Kidney (tissue), 14 donors: ENCODE data around the gene SLC18B1. TPM values are rescaled to one million over a fixed set of nuclear protein-coding genes. Genes with fewer than 3 reads are reported as not detected.

ENCODE experiments used
- DNase-seq, 5 donors: peaks; one replicate each; pipeline ENCODE4 v3.0.0-alpha.2; 2013 to 2020
- FAIRE-seq: peaks from 2 replicates; lab custom pipeline; 2012; peaks lifted over from hg19 to GRCh38; lab: Jason Lieb, UNC
- H3K27ac ChIP-seq, 2 donors: one replicate each; pipeline ENCODE4 v1.7.0; 2013; ENCODE audit warnings: low read depth in 2 of 2, low read length in 2 of 2, inconsistent platforms in 1 of 2
- H3K27me3 ChIP-seq: one replicate; pipeline ENCODE4 v1.7.1; 2013; ENCODE audit warnings: low read length, inconsistent platforms; ENCODE audit not compliant: control insufficient read depth, insufficient read depth
- H3K36me3 ChIP-seq, 3 donors: one replicate each; pipeline versions ENCODE4 v1.7.0 to v1.7.1; 2013; ENCODE audit warnings: low read length in 3 of 3, control low read depth in 1 of 3, inconsistent platforms in 1 of 3; ENCODE audit not compliant: insufficient read depth in 3 of 3, control insufficient read depth in 2 of 3
- H3K4me1 ChIP-seq, 3 donors: one replicate each; pipeline versions ENCODE4 v1.7.0 to v1.7.1; 2013; ENCODE audit warnings: low read length in 3 of 3, inconsistent platforms in 1 of 3, low read depth in 1 of 3; ENCODE audit not compliant: control insufficient read depth in 2 of 3, insufficient read depth in 2 of 3
- H3K4me3 ChIP-seq, 3 donors: one replicate each; pipeline versions ENCODE4 v1.7.0 to v1.8.1; 2013; ENCODE audit warnings: low read length in 3 of 3, control low read depth in 1 of 3, inconsistent platforms in 1 of 3
- H3K9ac ChIP-seq, 3 donors: one replicate each; pipeline versions ENCODE4 v1.7.0 to v1.7.1; 2013; ENCODE audit warnings: low read length in 3 of 3, control low read depth in 1 of 3, inconsistent platforms in 1 of 3
- H3K9me3 ChIP-seq, 3 donors: one replicate each; pipeline versions ENCODE4 v1.7.0 to v1.7.1; 2013; ENCODE audit warnings: low read length in 3 of 3, control low read depth in 1 of 3, inconsistent platforms in 1 of 3; ENCODE audit not compliant: control insufficient read depth in 2 of 3, insufficient read depth in 1 of 3
- intact Hi-C: fragments of 100-400 bp; cut with DNase I; formaldehyde crosslinking; loops from one replicate; pipeline ENCODE4 v1.11.1; 2022
- polyA plus RNA-seq: library from polyadenylated mRNA; stranded (reverse); fragments of 350-450 nt; fragmentation: Illumina TruSeq; extraction: RNeasy Lipid Tissue Mini Kit (QIAGEN cat#74804); gene quantifications from one replicate; pipeline ENCODE4 v1.2.3, GENCODE V29; 2014; ENCODE audit warnings: low read depth, low replicate concordance; ENCODE audit not compliant: insufficient read depth
- total RNA-seq: library from RNA; stranded (reverse); fragmentation: NEBNext Ultra II Directional; extraction: Animal tissue kit (Norgen Biotek cat#: 25700); gene quantifications from one replicate; pipeline ENCODE4 v1.2.1, GENCODE V29; 2021
- TF ChIP-seq, protein P1 (sequence below): IDR thresholded peaks from 3 replicates; pipeline ENCODE4 v1.5.1; 2012; ENCODE audit warnings: mild to moderate bottlenecking, moderate library complexity, borderline replicate concordance; ENCODE audit not compliant: insufficient read depth; ENCODE audit errors: extremely low read depth
- donor health status: control.
- donor health status: control.
- donor health status: control.
- donor health status: control.
- donor health status: control.
- donor health status: DM: yes; HTN: yes; CAD: no.
- donor health status: Normal renal cell carcinoma (clear cell type).

SLC18B1 gene
- total and polyA plus RNA-seq, 2 donors from 2014 or later, result 16.9 to 17.2 TPM

DNA sequence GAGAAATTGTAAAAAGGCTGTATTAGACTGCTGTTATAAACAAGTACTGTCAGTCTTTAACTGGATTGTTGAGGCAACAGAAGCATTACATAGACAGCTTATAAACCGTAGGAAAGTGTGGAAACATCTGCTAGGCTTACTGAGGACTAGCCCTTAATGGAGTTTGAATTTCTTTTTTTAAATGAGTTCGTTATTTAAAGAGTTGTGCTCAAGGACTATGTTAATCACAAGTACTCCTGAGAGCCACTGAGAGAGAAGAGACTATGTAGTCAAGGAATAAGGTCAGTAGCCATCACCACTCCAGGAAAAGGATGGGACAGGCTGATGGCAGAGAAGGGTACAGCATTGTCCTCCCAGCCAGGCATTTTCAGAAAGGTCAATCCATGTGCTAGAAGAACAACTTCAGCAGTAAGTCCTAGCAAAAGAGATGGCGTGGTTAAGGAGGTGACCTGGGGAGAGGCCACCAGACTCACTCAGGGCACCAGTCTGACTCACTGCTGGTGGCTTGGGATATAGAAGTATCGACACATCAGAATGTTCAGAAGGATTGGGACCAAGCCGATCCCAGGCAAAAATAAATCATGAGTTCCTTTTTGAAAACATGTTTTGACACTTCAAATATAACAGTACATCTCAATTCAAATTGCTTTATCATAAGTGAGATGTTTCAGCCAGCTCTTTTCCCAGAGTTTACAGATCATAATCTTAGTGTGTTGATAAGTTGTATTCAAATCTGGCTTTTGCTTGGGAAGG lies 22.4 kb upstream of the SLC18B1 start:
- TF ChIP-seq, protein P1, sequence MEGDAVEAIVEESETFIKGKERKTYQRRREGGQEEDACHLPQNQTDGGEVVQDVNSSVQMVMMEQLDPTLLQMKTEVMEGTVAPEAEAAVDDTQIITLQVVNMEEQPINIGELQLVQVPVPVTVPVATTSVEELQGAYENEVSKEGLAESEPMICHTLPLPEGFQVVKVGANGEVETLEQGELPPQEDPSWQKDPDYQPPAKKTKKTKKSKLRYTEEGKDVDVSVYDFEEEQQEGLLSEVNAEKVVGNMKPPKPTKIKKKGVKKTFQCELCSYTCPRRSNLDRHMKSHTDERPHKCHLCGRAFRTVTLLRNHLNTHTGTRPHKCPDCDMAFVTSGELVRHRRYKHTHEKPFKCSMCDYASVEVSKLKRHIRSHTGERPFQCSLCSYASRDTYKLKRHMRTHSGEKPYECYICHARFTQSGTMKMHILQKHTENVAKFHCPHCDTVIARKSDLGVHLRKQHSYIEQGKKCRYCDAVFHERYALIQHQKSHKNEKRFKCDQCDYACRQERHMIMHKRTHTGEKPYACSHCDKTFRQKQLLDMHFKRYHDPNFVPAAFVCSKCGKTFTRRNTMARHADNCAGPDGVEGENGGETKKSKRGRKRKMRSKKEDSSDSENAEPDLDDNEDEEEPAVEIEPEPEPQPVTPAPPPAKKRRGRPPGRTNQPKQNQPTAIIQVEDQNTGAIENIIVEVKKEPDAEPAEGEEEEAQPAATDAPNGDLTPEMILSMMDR, result no peak
- no peak overlapping the region for H3K27ac ChIP-seq
- FAIRE-seq (no peak), DNase-seq (no peak)
- H3K4me1 ChIP-seq, result peaks cover 0 to 10% (median 4%) of the 10 kb centered on the region in 3 donors
- peaks cover 13 to 25% (median 18%) of the 10 kb centered on the region in 3 donors for H3K36me3 ChIP-seq
- H3K9ac ChIP-seq, result no peak overlapping the region
- no peaks in the 10 kb centered on the region for H3K9me3 ChIP-seq
- intact Hi-C loops, result loop anchor here (10.0 kb wide), 1 partner anchor 694 kb away; no protein-coding TSS in a partner anchor
- H3K4me3 ChIP-seq, result no peak overlapping the region
- no peaks in the 10 kb centered on the region for H3K27me3 ChIP-seq

DNA sequence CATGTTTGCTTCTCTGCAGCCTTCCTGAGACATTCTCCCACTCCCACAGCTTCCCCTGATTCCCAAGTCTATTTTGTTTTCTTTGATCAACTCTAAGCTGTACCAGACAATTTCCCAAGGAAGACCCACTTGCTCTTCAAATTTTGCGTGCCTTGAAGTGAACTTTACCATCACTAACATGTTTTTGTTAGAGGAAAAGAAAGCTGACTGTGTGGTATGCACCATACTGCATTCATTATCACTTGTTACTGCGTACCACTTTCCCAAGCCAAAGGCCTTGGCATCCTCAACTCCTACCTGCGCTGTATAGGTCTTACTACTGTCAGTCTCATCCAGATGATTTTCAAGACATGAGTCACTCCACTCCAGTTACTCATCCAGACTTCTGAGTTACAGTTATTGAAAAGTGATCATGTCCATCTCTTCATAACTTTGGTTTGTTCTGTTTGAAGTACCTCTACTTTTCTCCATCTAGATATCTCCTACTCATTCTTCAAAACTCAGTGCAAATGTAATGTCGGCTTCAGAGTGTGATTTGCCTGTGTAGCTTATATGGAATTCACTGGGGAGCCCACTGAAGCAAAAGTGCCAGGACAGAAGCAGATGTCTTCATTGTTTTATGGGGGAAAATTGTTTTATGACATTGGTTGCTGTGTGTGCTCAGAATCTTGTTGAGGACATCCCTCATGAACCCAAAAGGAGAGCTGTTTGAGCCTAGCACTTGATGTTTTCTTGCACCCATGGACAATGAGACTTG lies 21.1 kb upstream of the SLC18B1 start:
- intact Hi-C loops, result loop anchor here (10.0 kb wide), 1 partner anchor 695 kb away; no protein-coding TSS in a partner anchor
- TF ChIP-seq, protein P1, result no peak
- Histone ChIP-seq H3K9ac (no peak overlapping the region), H3K27me3 (no peaks in the 10 kb centered on the region), H3K4me1 (peaks cover 0 to 15% (median 8%) of the 10 kb centered on the region in 3 donors), H3K27ac (no peak overlapping the region), H3K4me3 (no peak overlapping the region), H3K36me3 (peaks cover 13 to 25% (median 18%) of the 10 kb centered on the region in 3 donors), H3K9me3 (no peaks in the 10 kb centered on the region)
- FAIRE-seq (no peak), DNase-seq (no peak)

DNA sequence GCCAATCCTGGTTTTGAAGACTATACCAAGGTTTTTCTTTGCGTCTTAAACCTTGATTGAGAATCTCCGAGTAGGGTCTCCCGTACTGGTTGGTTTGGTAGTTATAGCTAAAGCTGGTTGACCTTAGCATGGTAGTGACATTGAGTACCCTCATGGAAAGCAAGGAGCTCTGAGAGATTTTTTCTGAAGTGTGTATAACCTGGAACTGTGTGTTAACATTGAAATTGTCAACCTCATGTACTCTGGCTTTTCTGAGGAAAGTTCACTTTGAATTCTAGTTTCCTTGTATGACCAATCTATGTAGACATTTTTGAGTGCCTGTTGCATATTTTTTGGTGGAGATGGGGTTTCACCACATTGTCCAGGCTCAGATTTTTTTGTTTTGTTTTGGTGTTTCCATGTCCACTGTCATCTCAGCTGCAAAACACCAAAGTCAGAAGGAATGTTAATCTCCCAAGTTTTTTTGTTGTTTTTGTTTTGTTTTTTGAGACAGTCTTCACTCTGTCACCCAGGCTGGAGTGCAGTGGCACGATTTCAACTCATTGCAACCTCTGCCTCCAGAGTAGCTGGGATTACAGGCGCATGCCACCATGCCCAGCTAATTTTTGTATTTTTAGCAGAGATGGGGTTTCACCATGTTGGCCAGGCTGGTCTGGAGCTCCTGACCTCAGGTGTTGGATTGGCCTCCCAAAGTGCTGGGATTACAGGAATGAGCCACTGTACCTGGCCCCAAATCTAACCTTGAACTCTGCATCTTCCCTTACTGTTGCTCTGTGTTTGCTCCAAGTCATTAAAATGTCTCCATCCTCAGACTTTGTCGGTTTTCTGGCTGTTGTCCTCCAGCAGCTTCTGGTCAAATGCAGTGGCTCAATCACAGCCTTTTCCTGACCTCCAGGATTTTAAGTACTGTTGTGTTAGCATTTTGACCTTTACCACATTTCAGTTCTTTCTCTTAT lies 20.2 kb upstream of the SLC18B1 start:
- no peaks in the 10 kb centered on the region for H3K27me3 ChIP-seq
- H3K36me3 ChIP-seq, result peaks cover 13 to 25% (median 18%) of the 10 kb centered on the region in 3 donors
- H3K27ac ChIP-seq, result no peak overlapping the region
- FAIRE-seq (no peak), DNase-seq (no peak)
- peaks cover 0 to 15% (median 8%) of the 10 kb centered on the region in 3 donors for H3K4me1 ChIP-seq
- intact Hi-C loops, result no loop called here
- no peak overlapping the region for H3K4me3 ChIP-seq
- TF ChIP-seq, protein P1, result no peak
- H3K9me3 ChIP-seq, result no peaks in the 10 kb centered on the region
- no peak overlapping the region for H3K9ac ChIP-seq
